ENCODE results near the gene WHRN. TPM values are rescaled to one million over a fixed set of nuclear protein-coding genes. Genes with fewer than 3 reads are reported as not detected.
A peak's percentile ranks its signal among the peaks of the same experiment; 100 is the strongest.

Gene WHRN
- total RNA-seq, 1 donor from 2014 or later: 2.9 TPM

DNA sequence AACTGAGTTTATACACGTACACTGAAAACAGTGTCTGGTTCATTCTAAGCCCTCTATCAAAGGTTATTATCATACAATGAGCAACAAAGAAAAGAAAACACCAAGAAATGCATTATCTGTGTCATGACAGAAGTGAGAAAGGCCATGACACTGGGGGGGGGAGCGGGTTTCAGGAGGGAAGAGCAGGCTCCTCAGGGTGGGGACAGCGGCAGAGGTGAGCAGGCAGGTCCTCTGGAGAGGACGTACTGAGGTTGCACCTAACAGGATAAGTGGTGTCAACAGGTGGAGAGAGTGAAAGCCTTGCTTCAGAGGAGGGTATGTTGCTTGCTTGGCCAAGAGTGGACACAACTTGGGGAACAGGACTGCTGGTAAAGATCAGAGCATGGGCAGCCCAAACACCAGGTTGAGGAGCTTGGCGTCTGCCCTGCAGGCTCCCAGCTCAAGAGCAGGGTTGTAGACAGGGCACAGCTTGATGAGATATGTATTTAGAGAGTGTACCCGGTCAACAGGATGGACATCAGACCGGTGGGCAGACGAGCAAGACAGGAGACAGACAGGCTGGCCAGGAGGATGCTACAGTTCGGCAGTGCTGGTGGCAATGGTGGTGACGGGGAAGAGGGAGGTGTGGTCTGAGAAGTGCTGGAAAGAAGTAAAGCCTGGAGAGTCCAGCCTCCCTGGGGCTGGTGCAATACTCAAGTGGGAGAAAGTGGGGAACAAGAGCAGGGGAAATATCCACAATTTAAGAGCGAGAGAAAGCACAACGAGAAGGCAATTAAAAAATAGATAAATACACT, 10.3 kb downstream of the WHRN start:
- peaks cover 15% of the 10 kb centered on the region for H3K4me1 Mint-ChIP-seq (ENCODE audit: low read depth)
- no peak overlapping the region for H3K27ac Mint-ChIP-seq
- H3K4me3 Mint-ChIP-seq (ENCODE audit: low read depth): no peak overlapping the region
- intact Hi-C loops (cut with micrococcal nuclease): no loop called here
- no peaks in the 10 kb centered on the region for H3K9me3 Mint-ChIP-seq
- no peak for DNase-seq (ENCODE audit: low spot score)
- H3K36me3 Mint-ChIP-seq (ENCODE audit: low read depth): no peaks in the 10 kb centered on the region
- peaks cover 28% of the 10 kb centered on the region for H3K27me3 Mint-ChIP-seq (ENCODE audit: low read depth)

DNA sequence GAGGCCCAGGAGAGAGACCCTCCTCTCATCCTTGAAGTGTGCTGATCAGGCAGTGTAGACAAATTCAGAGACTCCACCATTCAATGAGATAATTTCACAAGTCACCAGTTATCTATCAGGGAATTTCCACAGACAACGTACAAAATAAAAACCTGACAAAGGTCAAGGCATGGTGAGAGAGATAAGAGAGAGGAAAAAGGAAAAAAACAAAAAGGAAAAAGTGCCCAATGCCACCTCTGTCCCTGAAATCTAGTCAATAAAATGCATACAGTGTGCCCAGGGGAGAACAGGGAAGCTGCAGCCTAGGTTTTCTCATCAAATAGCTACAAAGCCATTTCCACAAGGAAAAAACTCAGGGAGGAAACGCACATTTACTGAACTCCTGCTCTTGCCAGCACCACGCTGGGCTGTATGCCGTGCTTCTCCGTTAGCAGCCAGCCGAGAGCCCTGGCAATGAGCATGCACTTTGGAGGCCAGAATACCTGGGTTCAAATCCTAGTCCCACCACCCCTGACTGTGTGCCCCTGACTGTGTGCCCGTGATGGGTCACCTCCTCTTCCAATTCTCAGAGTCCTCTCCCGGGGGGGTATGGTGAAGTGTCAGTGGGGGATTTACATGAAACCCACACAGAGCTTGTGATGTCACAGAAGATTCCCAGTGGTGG, 11.6 kb downstream of the WHRN start:
- no peak for DNase-seq (ENCODE audit: low spot score)
- Mint-ChIP-seq H3K4me1 (ENCODE audit: low read depth) (peaks cover 18% of the 10 kb centered on the region), H3K27me3 (ENCODE audit: low read depth) (peaks cover 23% of the 10 kb centered on the region), H3K27ac (no peak overlapping the region), H3K36me3 (ENCODE audit: low read depth) (no peaks in the 10 kb centered on the region), H3K4me3 (ENCODE audit: low read depth) (no peak overlapping the region), H3K9me3 (no peaks in the 10 kb centered on the region)
- intact Hi-C loops (cut with micrococcal nuclease): no loop called here

DNA sequence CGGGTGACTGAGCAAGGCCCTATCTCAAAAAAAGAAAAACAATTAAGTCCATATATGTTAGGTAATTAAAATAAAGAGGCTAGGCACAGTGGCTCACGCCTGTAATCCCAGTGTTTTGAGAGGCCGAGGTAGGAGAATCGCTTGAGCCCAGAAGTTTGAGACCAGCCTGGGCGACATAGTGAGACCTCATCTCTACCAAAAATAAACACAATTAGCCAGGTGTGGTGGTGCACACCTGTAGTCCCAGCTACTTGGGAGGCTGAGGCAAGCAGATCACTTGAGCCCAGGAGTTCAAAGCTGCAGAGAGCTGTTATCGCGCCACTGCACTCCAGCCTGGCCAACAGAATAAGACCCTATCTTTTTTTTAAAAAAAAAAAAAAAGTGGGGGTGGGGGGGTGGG, 12.3 kb downstream of the WHRN start:
- Mint-ChIP-seq H3K36me3 (ENCODE audit: low read depth) (no peaks in the 10 kb centered on the region), H3K4me1 (ENCODE audit: low read depth) (peaks cover 18% of the 10 kb centered on the region), H3K9me3 (no peaks in the 10 kb centered on the region), H3K4me3 (ENCODE audit: low read depth) (no peak overlapping the region), H3K27ac (no peak overlapping the region), H3K27me3 (ENCODE audit: low read depth) (peaks cover 23% of the 10 kb centered on the region)
- intact Hi-C loops (cut with micrococcal nuclease): no loop called here
- DNase-seq (ENCODE audit: low spot score): no peak

DNA sequence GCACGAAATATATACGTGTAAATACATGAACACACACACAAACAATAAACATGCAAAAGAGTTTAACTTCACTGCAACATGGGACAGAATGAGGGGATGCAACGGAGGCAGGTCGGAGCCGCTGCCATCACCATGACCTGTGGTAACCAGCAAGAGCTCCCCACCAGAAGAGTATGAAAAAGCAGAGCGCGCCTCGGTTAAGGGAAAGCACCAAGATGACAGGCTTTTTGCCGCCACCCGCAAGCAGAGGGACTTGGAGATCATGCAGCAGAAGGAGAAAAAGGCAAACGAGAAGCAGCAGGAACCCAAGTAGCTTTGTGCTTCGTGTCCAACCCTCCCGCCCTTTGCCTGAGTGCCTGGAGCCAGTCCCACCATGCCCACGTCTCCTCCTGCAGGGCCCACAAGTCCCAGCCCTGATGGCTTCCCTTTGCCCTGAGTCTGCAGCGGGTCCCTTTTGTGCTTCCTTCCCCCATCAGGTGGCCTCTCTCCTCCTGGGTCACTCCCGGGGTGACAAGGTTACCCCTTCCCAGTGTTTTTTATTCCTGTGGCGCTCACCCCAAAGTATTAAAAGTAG, 13.8 kb downstream of the WHRN start:
- peaks cover 23% of the 10 kb centered on the region for H3K4me1 Mint-ChIP-seq (ENCODE audit: low read depth)
- no peak for DNase-seq (ENCODE audit: low spot score)
- H3K9me3 Mint-ChIP-seq: no peaks in the 10 kb centered on the region
- H3K36me3 Mint-ChIP-seq (ENCODE audit: low read depth): no peaks in the 10 kb centered on the region
- intact Hi-C loops (cut with micrococcal nuclease): no loop called here
- no peak overlapping the region for H3K27ac Mint-ChIP-seq
- H3K27me3 Mint-ChIP-seq (ENCODE audit: low read depth): peaks cover 17% of the 10 kb centered on the region
- H3K4me3 Mint-ChIP-seq (ENCODE audit: low read depth): no peak overlapping the region

DNA sequence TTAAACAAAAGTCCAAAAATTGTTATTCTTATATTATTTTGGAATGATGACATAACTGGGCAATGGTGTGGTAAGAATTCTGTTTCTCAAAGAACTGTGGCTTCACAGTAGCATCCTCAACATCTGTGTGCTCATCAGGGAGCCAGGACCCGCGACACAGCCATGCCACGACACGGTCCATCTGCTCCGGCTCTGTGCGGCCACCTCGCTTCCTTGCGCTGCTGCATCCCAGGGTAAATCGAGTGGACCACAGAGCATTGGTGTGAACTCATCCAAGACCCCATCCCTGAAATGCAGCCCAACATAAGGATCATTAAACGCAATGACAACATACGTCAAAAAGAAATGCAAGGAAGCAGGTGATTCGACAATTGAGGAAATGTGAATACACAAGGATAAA, 15.3 kb downstream of the WHRN start:
- no peak overlapping the region for H3K4me3 Mint-ChIP-seq (ENCODE audit: low read depth)
- H3K9me3 Mint-ChIP-seq: no peaks in the 10 kb centered on the region
- peaks cover 7% of the 10 kb centered on the region for H3K27me3 Mint-ChIP-seq (ENCODE audit: low read depth)
- no peak for DNase-seq (ENCODE audit: low spot score)
- H3K27ac Mint-ChIP-seq: no peak overlapping the region
- H3K4me1 Mint-ChIP-seq (ENCODE audit: low read depth): peaks cover 33% of the 10 kb centered on the region
- no peaks in the 10 kb centered on the region for H3K36me3 Mint-ChIP-seq (ENCODE audit: low read depth)
- intact Hi-C loops (cut with micrococcal nuclease): loop anchor here (5.0 kb wide), 3 partner anchors 83 to 717 kb away; no protein-coding TSS in a partner anchor

DNA sequence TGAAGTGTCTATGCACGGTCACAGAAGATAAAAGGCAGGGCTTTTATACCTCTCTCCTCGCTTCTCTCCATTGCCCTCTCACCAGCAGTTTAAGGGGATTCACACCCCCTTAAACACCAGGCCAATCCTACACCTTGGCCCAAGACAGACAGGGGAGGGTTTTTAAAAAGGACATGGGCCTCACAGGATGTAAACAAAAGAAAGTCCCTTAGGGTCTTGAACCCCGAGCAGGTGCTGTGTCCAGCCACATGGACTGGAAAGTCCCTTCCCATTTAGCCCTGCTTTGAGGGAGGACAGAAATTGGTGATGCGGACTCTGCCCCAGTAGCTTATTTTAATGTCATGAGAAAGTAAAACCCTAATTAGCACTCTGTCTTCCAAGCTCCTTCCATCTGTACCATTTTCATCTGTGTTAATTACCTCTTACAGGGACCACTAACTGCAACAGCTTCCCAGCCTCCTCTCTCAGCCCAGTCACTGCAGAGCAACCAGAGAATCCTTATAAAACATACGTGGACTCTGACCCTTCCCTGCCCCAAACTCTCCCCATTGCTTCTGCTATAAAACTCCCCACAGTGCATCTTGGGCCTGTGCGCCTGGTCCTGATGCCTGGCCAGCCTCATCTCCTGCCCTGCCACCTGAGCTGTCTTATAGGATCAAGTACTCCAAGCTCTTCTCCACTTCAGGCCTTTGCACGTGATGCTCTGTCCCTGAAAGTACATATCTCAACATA, 16.7 kb downstream of the WHRN start:
- Mint-ChIP-seq H3K4me3 (ENCODE audit: low read depth) (no peak overlapping the region), H3K36me3 (ENCODE audit: low read depth) (no peaks in the 10 kb centered on the region), H3K4me1 (ENCODE audit: low read depth) (peaks cover 32% of the 10 kb centered on the region), H3K9me3 (no peaks in the 10 kb centered on the region), H3K27ac (no peak overlapping the region), H3K27me3 (ENCODE audit: low read depth) (peaks cover 3% of the 10 kb centered on the region)
- intact Hi-C loops (cut with micrococcal nuclease): loop anchor here (5.0 kb wide), 3 partner anchors 81 to 719 kb away; no protein-coding TSS in a partner anchor
- no peak for DNase-seq (ENCODE audit: low spot score)

DNA sequence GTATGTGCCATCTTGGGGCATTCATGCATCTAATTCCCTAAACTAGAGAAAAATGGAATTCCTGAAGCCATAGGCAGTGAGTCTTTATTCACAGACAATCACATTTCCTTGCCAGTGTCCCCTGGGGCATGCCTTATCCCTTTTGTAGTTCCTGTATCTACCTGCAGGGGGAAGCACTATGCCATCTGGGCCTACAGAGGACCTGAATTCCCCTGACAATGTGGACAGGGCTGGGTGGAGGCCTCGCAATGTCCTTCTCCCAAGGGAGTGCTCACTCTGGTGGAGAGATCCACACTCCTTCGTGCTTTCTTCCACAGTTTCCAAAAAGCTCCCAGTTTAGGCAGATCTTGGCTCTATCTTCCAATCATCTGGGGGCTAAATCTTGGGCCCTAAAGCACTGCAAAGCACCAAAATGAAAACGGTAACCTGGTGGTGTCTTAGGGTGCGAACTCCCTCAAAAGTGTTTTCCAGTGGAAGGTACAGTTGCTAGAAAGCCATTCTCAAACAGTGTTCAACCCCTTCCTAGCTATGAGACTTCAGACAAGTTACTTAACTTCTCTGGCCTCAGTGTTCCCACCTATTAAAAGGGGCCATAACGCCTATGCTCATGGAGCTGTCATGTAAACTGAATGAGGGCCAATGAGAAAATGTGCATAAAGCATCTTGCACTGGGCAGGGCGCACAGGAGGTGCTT, 17.5 kb downstream of the WHRN start:
- H3K4me1 Mint-ChIP-seq (ENCODE audit: low read depth): peaks cover 29% of the 10 kb centered on the region
- no peaks in the 10 kb centered on the region for H3K9me3 Mint-ChIP-seq
- H3K27ac Mint-ChIP-seq: peak overlapping the region; percentile 1
- peak; percentile 40 for DNase-seq (ENCODE audit: low spot score)
- intact Hi-C loops (cut with micrococcal nuclease): loop anchor here (1.0 to 5.0 kb wide), 5 partner anchors 20 to 720 kb away; no protein-coding TSS in a partner anchor
- no peaks in the 10 kb centered on the region for H3K36me3 Mint-ChIP-seq (ENCODE audit: low read depth)
- no peak overlapping the region for H3K4me3 Mint-ChIP-seq (ENCODE audit: low read depth)
- H3K27me3 Mint-ChIP-seq (ENCODE audit: low read depth): peaks cover 2% of the 10 kb centered on the region

DNA sequence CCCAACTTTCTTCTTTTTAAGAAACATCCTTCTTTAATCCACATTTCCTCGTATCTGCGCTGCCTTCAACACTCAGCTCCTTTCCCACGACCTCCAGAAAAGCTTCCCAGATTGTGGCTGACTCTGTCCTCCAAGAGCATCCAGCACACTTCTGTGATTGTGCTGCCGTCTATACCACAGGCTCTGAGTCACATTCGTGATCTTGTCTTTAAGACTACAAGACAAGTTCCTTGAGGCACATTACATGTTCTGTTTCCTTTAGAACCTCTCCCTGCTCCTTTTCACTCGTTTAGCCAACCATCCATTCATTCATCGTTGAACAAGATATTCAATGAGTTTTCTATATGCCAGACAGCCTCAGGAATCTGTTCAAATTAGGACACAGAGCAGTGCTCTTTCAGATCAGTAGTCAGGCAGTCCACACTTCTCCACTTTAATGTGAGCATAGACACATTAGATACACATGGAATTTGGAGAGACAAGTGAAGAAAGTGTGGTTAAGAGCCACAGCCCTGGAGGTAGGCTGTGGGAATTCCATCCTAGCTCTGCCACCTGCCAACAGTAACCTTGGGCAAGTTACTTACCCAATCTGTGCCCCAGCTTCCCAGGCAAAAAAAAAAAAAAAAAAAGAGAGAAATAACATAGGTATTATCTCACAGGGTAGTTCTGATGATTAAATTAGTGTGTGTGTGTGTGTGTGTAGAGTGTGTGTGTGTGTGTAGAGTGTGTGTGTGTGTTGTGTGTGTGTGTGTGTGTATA, 18.9 kb downstream of the WHRN start:
- Mint-ChIP-seq H3K9me3 (no peaks in the 10 kb centered on the region), H3K27me3 (ENCODE audit: low read depth) (peaks cover 2% of the 10 kb centered on the region), H3K36me3 (ENCODE audit: low read depth) (no peaks in the 10 kb centered on the region), H3K4me1 (ENCODE audit: low read depth) (peaks cover 29% of the 10 kb centered on the region), H3K4me3 (ENCODE audit: low read depth) (peak overlapping the region; percentile 46), H3K27ac (peak overlapping the region; percentile 88)
- no peak for DNase-seq (ENCODE audit: low spot score)
- intact Hi-C loops (cut with micrococcal nuclease): loop anchor here (5.0 kb wide), 3 partner anchors 79 to 721 kb away; no protein-coding TSS in a partner anchor

DNA sequence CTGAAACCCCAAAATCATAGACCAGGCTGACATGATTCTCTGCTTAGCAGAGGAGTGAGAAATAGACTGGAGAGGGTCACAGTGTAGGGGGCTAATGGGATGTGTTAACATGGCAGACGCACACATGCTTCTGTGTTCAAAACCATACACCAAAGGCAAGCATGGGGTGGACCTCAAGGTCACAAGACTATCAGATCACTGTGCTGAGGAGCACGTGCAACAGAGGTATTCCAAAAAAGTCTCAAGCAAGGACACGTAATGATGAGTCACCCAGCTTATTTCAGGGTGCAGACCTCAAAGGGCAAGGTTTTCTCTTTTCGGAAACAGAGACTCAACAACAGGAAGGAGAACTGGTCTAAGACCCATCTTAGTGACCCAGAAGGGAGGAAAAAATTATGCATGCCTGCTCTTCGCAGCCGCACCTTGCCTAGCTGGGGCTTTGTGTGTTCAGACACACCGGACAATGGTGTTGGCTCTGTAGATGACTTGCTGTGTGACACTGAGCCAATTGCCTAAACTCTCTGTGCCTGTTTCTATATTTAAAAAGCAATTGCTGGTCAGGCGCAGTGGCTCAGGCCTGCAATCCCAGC, 20.3 kb downstream of the WHRN start:
- no peaks in the 10 kb centered on the region for H3K27me3 Mint-ChIP-seq (ENCODE audit: low read depth)
- intact Hi-C loops (cut with micrococcal nuclease): loop anchor here (1.0 to 5.0 kb wide), 6 partner anchors 78 to 722 kb away; partner anchors contain the start of gene ATP6V1G1
- H3K4me1 Mint-ChIP-seq (ENCODE audit: low read depth): peaks cover 34% of the 10 kb centered on the region
- no peak overlapping the region for H3K4me3 Mint-ChIP-seq (ENCODE audit: low read depth)
- DNase-seq (ENCODE audit: low spot score): peak; percentile 43
- H3K9me3 Mint-ChIP-seq: no peaks in the 10 kb centered on the region
- peak overlapping the region; percentile 58 for H3K27ac Mint-ChIP-seq
- no peaks in the 10 kb centered on the region for H3K36me3 Mint-ChIP-seq (ENCODE audit: low read depth)

DNA sequence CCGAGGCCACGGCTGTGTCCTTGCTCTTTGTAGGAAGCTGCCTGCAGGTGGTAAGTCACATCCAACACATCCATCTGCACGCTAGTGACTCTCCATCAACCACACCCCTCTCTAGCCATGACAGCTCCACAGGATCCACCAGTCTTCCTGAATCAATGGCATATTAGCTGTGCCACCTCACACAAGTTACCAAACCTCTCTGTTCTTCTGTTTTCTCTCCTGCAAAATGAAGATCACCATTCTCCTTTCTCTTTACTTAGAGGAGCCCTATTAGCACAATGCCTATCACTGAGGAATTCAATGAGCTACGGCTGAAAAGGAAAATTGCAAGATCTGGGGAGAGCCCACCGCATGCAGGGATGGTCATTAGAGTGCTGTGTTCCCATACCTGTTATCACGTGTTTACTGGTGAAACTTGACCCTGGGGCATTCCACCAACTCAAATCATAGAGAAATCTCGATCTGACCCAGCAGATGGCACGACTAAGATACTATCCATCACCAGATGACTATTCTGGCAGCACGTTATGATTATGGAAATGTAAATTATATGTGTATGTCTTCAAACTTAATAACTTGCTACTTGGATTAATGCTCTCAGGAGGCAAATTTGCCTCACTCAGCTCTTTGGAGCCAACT, 20.9 kb downstream of the WHRN start:
- peaks cover 34% of the 10 kb centered on the region for H3K4me1 Mint-ChIP-seq (ENCODE audit: low read depth)
- intact Hi-C loops (cut with micrococcal nuclease): no loop called here

DNA sequence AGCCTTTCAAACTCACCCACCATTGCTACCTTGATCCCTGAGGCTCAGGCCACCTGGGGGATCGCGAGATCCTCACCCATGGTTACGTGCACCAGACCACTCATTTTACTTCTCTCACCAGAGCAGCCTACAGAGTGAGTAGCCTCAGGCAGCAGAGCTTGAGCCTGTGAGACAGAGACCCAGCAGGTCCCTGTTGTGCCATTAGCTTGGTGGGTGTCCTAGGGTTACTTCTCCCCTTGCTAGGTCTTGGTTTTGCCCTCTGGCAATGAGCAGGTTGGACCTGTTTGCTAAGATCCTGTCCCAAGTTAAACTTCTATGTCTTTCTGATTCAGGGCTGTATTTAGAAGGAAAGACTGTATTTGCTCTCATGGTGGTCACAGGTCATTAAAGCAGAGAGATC, 21.8 kb downstream of the WHRN start:
- no peaks in the 10 kb centered on the region for H3K9me3 Mint-ChIP-seq
- peaks cover 31% of the 10 kb centered on the region for H3K4me1 Mint-ChIP-seq (ENCODE audit: low read depth)
- no peaks in the 10 kb centered on the region for H3K27me3 Mint-ChIP-seq (ENCODE audit: low read depth)
- intact Hi-C loops (cut with micrococcal nuclease): no loop called here
- no peak overlapping the region for H3K27ac Mint-ChIP-seq
- no peak for DNase-seq (ENCODE audit: low spot score)
- no peaks in the 10 kb centered on the region for H3K36me3 Mint-ChIP-seq (ENCODE audit: low read depth)
- no peak overlapping the region for H3K4me3 Mint-ChIP-seq (ENCODE audit: low read depth)

More for the DNA sequence above, 20.9 kb downstream of the WHRN start:
- H3K36me3 Mint-ChIP-seq (ENCODE audit: low read depth): no peaks in the 10 kb centered on the region
- no peak overlapping the region for H3K4me3 Mint-ChIP-seq (ENCODE audit: low read depth)
- no peaks in the 10 kb centered on the region for H3K27me3 Mint-ChIP-seq (ENCODE audit: low read depth)
- no peak for DNase-seq (ENCODE audit: low spot score)
- H3K27ac Mint-ChIP-seq: peak overlapping the region; percentile 58
- H3K9me3 Mint-ChIP-seq: no peaks in the 10 kb centered on the region

Data from activated T-helper 2 cell treated with anti-CD3 and anti-CD28 coated beads, Interferon-gamma antibody, Interleukin-2, Interleukin-4, amounts not matched to agents 10 μg/mL and 5 μg/mL and 100 μg/mL, durations not matched to agents 14 hours and 24 hours and 36 hours (primary cell).